HG03159 (cell line): Measurements from ENCODE around the gene ZNRF4.
"Not testable (repeated sequence)": the region's sequence is repeated elsewhere in the genome, so short reads cannot be mapped to it uniquely, and the experiment has no call there.

Experiments
- ATAC-seq: cut with Tn5 transposase; IDR thresholded peaks from one replicate; pipeline ENCODE4 v1.9.1; 2021; ENCODE audit warnings: mild to moderate bottlenecking, moderate library complexity; ENCODE audit not compliant: unreplicated experiment

The ZNRF4 gene

GRCh38 chr19:5470264-5470671, 15.1 kb downstream of the ZNRF4 start:
- no peak for ATAC-seq

GRCh38 chr19:5472286-5472685, 17.1 kb downstream of the ZNRF4 start:
- ATAC-seq = no peak

GRCh38 chr19:5473646-5474045, 18.4 kb downstream of the ZNRF4 start:
- ATAC-seq = no peak

DNA sequence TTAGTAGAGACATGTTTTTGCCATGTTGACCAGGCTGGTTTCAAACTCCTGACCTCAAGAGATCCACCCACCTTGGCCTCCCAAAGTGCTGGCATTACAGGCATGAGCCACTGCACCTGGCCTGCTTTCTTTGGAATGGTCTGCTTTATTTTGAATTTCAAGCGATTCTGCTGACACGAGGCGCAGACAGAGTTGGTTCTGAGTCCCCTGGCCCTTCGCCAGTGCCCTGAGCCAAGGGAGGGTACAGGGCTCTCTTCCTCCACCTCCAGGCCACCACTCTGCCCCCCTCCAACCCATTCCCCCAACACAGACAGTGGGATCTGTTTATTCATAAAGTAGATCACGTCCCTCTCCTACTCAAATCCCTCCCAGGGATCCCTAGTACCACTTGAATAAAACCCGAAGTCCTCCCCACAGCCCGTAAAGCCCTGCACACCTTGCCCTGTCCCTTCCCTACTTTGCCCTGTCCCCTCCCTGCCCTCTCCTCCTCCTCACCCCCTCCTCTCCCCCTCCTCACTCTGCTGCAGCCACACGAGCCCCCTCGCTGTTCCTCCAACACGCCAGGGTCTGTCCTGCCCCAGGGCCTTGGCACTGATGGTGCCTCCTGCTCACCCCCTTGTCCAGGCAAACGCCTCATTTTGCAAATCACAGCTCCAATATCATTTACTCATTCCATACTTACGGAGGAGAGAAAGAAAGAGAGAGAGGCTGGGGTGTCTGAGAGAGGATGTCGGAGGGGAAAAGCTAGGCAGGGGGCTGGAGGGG, 22.4 kb downstream of the ZNRF4 start:
- no peak for ATAC-seq

- no peak for ATAC-seq
Observed at GRCh38 chr19:5478241-5478924, 23.2 kb downstream of the ZNRF4 start.

GRCh38 chr19:5478925-5479588, 23.8 kb downstream of the ZNRF4 start:
- no peak for ATAC-seq

GRCh38 chr19:5479958-5480357, 24.7 kb downstream of the ZNRF4 start:
- no peak for ATAC-seq

- no peak for ATAC-seq
Observed at GRCh38 chr19:5480427-5480836, 25.2 kb downstream of the ZNRF4 start.

- no peak for ATAC-seq
Observed at GRCh38 chr19:5481957-5482356, 26.7 kb downstream of the ZNRF4 start.

DNA sequence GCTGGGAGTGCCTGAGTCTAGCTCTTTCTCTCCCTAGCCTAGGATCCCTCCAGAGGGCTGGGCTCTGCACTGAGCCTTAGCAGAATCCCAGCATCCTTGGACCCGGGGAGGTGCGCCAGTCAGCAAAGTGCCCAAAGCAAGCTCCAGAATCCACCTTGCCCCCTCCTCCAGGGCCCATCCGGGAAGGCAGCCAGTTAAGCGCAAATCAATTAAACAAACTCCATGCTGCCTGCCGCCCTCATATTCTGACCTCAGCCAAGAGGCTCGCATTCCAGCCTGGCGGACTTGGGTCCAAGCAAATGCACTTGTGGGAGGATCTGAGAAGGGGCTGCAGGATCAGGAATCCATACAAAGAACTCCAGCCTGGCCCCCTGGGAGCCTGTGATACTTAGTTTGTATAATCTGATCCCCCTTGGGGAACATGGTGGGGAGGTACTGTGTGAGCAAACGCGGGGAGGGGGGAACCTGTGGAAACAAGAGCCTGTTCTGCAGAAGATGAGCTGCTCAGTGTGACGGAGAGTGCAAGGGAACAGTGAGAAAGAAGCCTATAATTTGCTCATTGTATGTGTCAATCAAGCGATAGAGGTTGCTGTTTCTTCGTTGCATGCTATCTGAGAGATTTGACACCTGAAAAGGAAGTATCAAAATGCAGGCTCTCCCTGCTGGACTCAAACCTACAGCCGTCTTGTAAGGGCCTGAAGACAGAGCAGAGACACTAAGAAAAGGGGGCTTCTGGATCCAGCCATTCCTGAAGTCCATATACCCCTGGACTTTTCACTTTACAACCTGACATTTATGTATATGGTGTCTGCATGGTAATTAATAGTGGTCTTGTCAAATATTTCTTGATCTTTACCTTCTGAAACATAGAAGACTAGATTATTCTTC, 29.4 kb downstream of the ZNRF4 start:
- ATAC-seq = no peak

DNA sequence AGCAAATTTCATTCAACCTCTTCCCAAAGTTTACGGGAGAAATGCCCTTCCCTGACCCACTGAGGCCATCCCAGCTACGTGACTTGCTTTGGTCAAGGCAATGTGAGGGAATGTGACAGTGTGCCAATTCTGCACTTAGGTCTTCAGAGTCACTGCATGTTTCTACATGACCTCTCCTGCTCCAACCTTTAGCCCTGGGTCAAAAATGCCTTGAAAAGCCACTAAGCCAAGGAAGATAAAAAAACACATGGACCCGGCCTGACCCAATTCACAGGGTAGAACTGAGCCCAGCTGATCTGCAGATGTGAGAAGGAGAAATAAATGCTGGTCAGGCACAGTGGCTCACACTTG, 30.0 kb downstream of the ZNRF4 start:
- no peak for ATAC-seq

- ATAC-seq = not testable (repeated sequence)
Observed at GRCh38 chr19:5485658-5486057, 30.4 kb downstream of the ZNRF4 start.

DNA sequence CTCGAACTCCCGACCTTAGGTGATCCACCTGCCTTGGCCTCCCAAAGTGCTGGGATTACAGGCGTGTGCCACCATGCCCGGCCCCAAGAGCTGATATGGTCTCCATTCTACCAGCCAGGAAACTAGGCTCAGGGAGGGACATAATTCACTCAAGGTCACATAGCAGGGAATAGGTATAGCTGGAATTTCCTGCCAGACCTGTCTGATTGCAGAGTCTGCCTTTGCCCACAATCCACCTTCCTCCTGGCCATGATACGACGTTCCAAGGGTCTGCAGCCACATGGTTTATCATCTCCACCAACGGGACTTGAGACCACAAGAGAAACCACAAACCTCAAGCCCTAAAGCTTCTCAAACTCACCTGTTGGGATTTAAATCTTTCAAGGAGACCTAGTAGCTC, 32.0 kb downstream of the ZNRF4 start:
- no peak for ATAC-seq

DNA sequence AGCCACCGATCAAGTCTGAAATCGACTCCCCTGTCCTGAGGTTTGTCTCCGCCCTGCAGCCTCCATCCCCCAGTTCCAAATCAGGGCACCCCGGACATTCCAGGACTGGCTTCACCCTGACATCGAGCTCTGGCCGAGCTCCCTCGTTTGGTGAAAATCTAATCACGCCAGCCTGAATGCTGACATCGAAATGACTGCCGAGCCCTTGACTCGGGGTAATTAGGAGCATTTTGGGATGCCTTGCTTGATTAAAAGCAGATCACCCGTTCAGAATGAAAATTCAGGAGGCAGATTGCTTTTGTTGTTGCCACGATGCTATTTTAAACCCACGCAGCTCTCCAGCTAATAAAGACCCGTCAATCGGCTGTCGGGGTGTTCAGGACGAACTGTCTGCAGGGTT, 34.3 kb downstream of the ZNRF4 start:
- no peak for ATAC-seq

GRCh38 chr19:5491565-5491964, 36.3 kb downstream of the ZNRF4 start:
- ATAC-seq = no peak

DNA sequence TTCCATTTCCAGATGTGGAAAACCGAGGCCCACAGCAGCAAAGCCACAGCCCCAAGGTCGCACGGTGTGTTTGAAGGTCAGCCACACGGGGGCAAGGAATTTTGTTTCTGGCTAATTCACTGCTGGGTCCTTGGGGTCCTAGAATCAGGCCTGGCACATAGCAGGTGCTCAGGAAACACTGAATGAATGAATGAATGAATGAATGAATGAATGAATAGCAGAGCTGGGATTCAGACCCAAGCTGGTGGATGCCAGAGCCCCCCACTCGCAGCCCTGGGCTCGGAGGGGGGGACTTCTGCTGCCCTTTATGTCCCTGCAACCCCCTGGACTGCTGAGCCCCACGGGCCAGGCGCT, 37.0 kb downstream of the ZNRF4 start:
- no peak for ATAC-seq

- no peak for ATAC-seq
Observed at GRCh38 chr19:5492635-5493409, 37.6 kb downstream of the ZNRF4 start.

- no peak for ATAC-seq
Observed at GRCh38 chr19:5494773-5495172, 39.6 kb downstream of the ZNRF4 start.

- no peak for ATAC-seq
Observed at GRCh38 chr19:5495792-5496191, 40.6 kb downstream of the ZNRF4 start.

GRCh38 chr19:5497297-5497696, 42.1 kb downstream of the ZNRF4 start:
- ATAC-seq = no peak
